B cell (primary cell): ENCODE data around the gene CFAP251. TPM values are rescaled to one million over a fixed set of nuclear protein-coding genes. Genes with fewer than 3 reads are reported as not detected.

Experiments
- ATAC-seq: fragments of 200-7000 bp; cut with Tn5 transposase; one replicate; pipeline ENCODE4 v1.10.0; 2021; ENCODE audit warnings: low read depth, mild to moderate bottlenecking, moderate number of reproducible peaks, moderate library complexity
- CTCF ChIA-PET: fragments of 350-600 bp; sonication (Branson Sonifier 250); formaldehyde crosslinking; loops from one replicate; lab custom pipeline; 2021; ENCODE audit warnings: antibody characterized with exemption, inconsistent platforms; lab: Charles Lee
- POLR2A ChIA-PET: fragments of 350-600 bp; sonication (Branson Sonifier 250); formaldehyde crosslinking; loops from one replicate; lab custom pipeline; 2021; ENCODE audit warnings: antibody characterized with exemption; lab: Charles Lee
- DNase-seq: peaks from one replicate; pipeline ENCODE4 v3.0.0; 2013
- H2AFZ ChIP-seq: 2 replicates; pipeline ENCODE4 v1.6.1; 2012; ENCODE audit warnings: mild to moderate bottlenecking, low read depth, low read length; ENCODE audit not compliant: insufficient read depth, poor library complexity, severe bottlenecking
- H3K27ac ChIP-seq, 2 donors: 1 replicate in 1 of 2; 2 replicates in 1 of 2; pipeline ENCODE4 v1.5.1; 2012 to 2013; ENCODE audit warnings: low read length in 2 of 2, mild to moderate bottlenecking in 2 of 2, moderate library complexity in 1 of 2
- H3K27me3 ChIP-seq, 4 experiments: fragments of 200-600 bp in 1 of 4; sonication (generic) in 1 of 4; replicated peaks in 1 of 4; 1 replicate in 2 of 4; 2 replicates in 2 of 4; pipeline versions ENCODE4 v1.6.1 to v1.7.0; 2013 to 2016; ENCODE audit warnings: low read length in 3 of 4, mild to moderate bottlenecking in 2 of 4, mixed read lengths in 1 of 4, moderate library complexity in 1 of 4; ENCODE audit not compliant: insufficient read depth in 4 of 4, control insufficient read depth in 3 of 4; ENCODE audit errors: control extremely low read depth in 1 of 4
- H3K36me3 ChIP-seq, 2 experiments: replicated peaks in 1 of 2; 1 replicate in 1 of 2; 2 replicates in 1 of 2; pipeline versions ENCODE4 v1.6.1 to v1.7.1; 2013; ENCODE audit warnings: low read length in 1 of 2; ENCODE audit not compliant: insufficient read depth in 2 of 2, control insufficient read depth in 1 of 2; ENCODE audit errors: control extremely low read depth in 1 of 2, extremely low read depth in 1 of 2
- H3K4me1 ChIP-seq, 2 donors: fragments of 200-600 bp in 1 of 2; sonication (generic) in 1 of 2; 1 replicate in 1 of 2; 2 replicates in 1 of 2; pipeline versions ENCODE4 v1.5.1 to v1.6.1; 2013 to 2017; ENCODE audit warnings: low read length in 2 of 2; ENCODE audit not compliant: control insufficient read depth in 2 of 2, insufficient read depth in 2 of 2
- H3K4me2 ChIP-seq: replicated peaks from 2 replicates; pipeline ENCODE3; 2012; ENCODE audit warnings: mild to moderate bottlenecking, low read depth, low read length; ENCODE audit not compliant: poor library complexity, severe bottlenecking
- H3K4me3 ChIP-seq, 5 experiments: fragments of 200-600 bp in 1 of 5; sonication (generic) in 1 of 5; 1 replicate in 3 of 5; 2 replicates in 2 of 5; pipeline versions ENCODE4 v1.5.1 to v1.7.0; 2011 to 2016; ENCODE audit warnings: low read length in 4 of 5, mild to moderate bottlenecking in 4 of 5, low read depth in 2 of 5, control low read depth in 1 of 5, moderate library complexity in 1 of 5; ENCODE audit not compliant: insufficient read depth in 1 of 5; ENCODE audit errors: control extremely low read depth in 1 of 5, extremely low read depth in 1 of 5
- H3K79me2 ChIP-seq: fragments of 200-600 bp; sonication (generic); one replicate; pipeline ENCODE4 v1.6.0; 2016; ENCODE audit warnings: low read length; ENCODE audit not compliant: control insufficient read depth, insufficient read depth
- H3K9ac ChIP-seq: fragments of 200-600 bp; sonication (generic); 2 replicates; pipeline ENCODE4 v1.6.1; 2017; ENCODE audit warnings: mild to moderate bottlenecking, low read length, moderate library complexity
- H3K9me3 ChIP-seq, 3 donors: one replicate each; pipeline versions ENCODE4 v1.6.1 to v1.7.1; 2013; ENCODE audit warnings: low read length in 2 of 3; ENCODE audit not compliant: control insufficient read depth in 2 of 3, insufficient read depth in 1 of 3; ENCODE audit errors: control extremely low read depth in 1 of 3
- H4K20me1 ChIP-seq: 2 replicates; pipeline ENCODE4 v1.6.0; 2012; ENCODE audit warnings: mild to moderate bottlenecking, low read length; ENCODE audit not compliant: insufficient read depth, control insufficient read depth, poor library complexity, severe bottlenecking
- H3K27ac Mint-ChIP-seq: one replicate; pipeline ENCODE4 v1.8.0; 2021; ENCODE audit warnings: mixed read lengths
- H3K27me3 Mint-ChIP-seq: one replicate; pipeline ENCODE4 v1.8.0; 2021; ENCODE audit warnings: mixed read lengths
- H3K4me1 Mint-ChIP-seq: one replicate; pipeline ENCODE4 v1.8.0; 2021; ENCODE audit warnings: mixed read lengths
- H3K4me3 Mint-ChIP-seq: one replicate; pipeline ENCODE4 v1.8.0; 2021; ENCODE audit warnings: mixed read lengths
- H3K9me3 Mint-ChIP-seq: one replicate; pipeline ENCODE4 v1.8.0; 2022; ENCODE audit warnings: mixed read lengths; ENCODE audit not compliant: insufficient read depth
- EZH2 ChIP-seq: IDR thresholded peaks from 2 replicates; pipeline ENCODE4 v1.6.1; 2012; ENCODE audit warnings: borderline replicate concordance, low read depth, mild to moderate bottlenecking, moderate library complexity, low read length; ENCODE audit not compliant: insufficient read depth, poor library complexity, severe bottlenecking
- WGBS: methylation state at CpG from one replicate; pipeline ENCODE4 v1.1.5; 2013; ENCODE audit warnings: missing lambda C conversion rate; ENCODE audit not compliant: insufficient coverage; 5-methylcytosine and 5-hydroxymethylcytosine counted together
- intact Hi-C: fragments of 100-400 bp; cut with micrococcal nuclease; formaldehyde crosslinking; loops from one replicate; pipeline ENCODE4 v1.10.0; 2022
- polyA plus RNA-seq: library from polyadenylated mRNA; depleted of rRNA; stranded (reverse); fragments of >200 nt; gene quantifications from 2 replicates; pipeline ENCODE4 v1.2.3, GENCODE V29; 2012
- total RNA-seq, 2 donors: library from RNA; stranded (reverse); fragments of 120-200 nt in 1 of 2; gene quantifications; 1 replicate in 1 of 2; 2 replicates in 1 of 2; pipeline versions ENCODE4 v1.2.3 to v1.2.4, GENCODE V29; 2013 to 2022
- TF ChIP-seq, protein P1 (sequence below): fragments of 200-600 bp; IDR thresholded peaks from one replicate; pipeline ENCODE4 v1.8.0; 2022; ENCODE audit warnings: antibody characterized with exemption, mild to moderate bottlenecking

Gene CFAP251
- total and polyA plus RNA-seq, 2 donors (not counting 1 experiment from before 2014, with no cell fraction given) = 0.22 to 1.6 TPM

DNA sequence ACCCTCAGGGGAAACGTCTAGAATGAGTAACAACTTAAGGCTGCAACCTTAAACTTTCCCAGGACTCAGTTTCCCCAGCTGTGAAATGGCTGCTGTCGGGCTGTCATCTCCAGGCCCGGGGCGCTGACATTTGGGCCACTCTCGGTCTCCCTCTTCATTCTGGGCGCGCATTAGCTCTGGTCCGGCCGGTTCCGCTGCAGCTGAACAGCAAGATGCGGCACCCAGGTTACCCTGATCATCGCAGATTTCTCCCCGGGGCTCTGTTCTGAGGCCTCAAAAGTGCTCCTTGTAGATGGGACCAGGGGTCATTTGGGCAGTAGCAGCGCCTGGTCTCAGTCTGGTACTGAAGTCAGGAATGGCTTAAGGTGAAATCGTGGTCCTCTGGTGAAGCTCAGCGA, 102.4 kb downstream of the CFAP251 start:
- Histone ChIP-seq H3K27ac (peak overlapping the region in 1 of 2 donors; percentile 62), H3K79me2 (peaks cover 81% of the 10 kb centered on the region), H4K20me1 (peaks cover 22% of the 10 kb centered on the region), H3K36me3 (no peaks in the 10 kb centered on the region), H2AFZ (peak overlapping the region; percentile 72), H3K4me3 (peak overlapping the region; percentile 26 to 71 (median 62)), H3K9me3 (peaks cover 0 to 16% (median 3%) of the 10 kb centered on the region in 3 donors), H3K27me3 (no peaks in the 10 kb centered on the region), H3K9ac (peak overlapping the region; percentile 72), H3K4me1 (peaks cover 22 to 40% of the 10 kb centered on the region in 2 donors), H3K4me2 (peak overlapping the region; percentile 88)
- ATAC-seq = no peak
- Mint-ChIP-seq H3K9me3 (peaks cover 5% of the 10 kb centered on the region), H3K27ac (peak overlapping the region; percentile 97), H3K4me1 (peaks cover 32% of the 10 kb centered on the region), H3K27me3 (no peaks in the 10 kb centered on the region), H3K4me3 (peak overlapping the region; percentile 94)
- ChIA-PET POLR2A (interaction anchor here (0.6 to 1.7 kb wide), 8 partner anchors 9 to 102 kb away, joined by 3 to 33 read pairs (median 6); partner anchors contain the start of gene CFAP251), CTCF (interaction anchor here (1.2 to 1.7 kb wide), 11 partner anchors 9 to 104 kb away, joined by 3 to 12 read pairs (median 5); partner anchors contain the start of gene CFAP251)
- 64% methylated on average over 16 of the region's 16 CpGs for WGBS
- intact Hi-C loops = loop anchor here (5.0 to 10.0 kb wide), 2 partner anchors 57 to 226 kb away; partner anchors contain the start of genes MLXIP and RHOF
- no peak for DNase-seq
- no peak for TF ChIP-seq EZH2
- TF ChIP-seq, protein P1, sequence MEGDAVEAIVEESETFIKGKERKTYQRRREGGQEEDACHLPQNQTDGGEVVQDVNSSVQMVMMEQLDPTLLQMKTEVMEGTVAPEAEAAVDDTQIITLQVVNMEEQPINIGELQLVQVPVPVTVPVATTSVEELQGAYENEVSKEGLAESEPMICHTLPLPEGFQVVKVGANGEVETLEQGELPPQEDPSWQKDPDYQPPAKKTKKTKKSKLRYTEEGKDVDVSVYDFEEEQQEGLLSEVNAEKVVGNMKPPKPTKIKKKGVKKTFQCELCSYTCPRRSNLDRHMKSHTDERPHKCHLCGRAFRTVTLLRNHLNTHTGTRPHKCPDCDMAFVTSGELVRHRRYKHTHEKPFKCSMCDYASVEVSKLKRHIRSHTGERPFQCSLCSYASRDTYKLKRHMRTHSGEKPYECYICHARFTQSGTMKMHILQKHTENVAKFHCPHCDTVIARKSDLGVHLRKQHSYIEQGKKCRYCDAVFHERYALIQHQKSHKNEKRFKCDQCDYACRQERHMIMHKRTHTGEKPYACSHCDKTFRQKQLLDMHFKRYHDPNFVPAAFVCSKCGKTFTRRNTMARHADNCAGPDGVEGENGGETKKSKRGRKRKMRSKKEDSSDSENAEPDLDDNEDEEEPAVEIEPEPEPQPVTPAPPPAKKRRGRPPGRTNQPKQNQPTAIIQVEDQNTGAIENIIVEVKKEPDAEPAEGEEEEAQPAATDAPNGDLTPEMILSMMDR = no peak
